Bronchial smooth muscle cell (primary cell): ENCODE data around the gene NDUFC1. TPM values are rescaled to one million over a fixed set of nuclear protein-coding genes. Genes with fewer than 3 reads are reported as not detected.

Source experiments
- total RNA-seq: library from RNA; depleted of rRNA; stranded (reverse); fragments of >200 nt; gene quantifications from 2 replicates; pipeline ENCODE4 v1.2.1, GENCODE V29; 2014

Gene NDUFC1
- total RNA-seq: 41.7 and 52.3 TPM in 2 replicates

DNA sequence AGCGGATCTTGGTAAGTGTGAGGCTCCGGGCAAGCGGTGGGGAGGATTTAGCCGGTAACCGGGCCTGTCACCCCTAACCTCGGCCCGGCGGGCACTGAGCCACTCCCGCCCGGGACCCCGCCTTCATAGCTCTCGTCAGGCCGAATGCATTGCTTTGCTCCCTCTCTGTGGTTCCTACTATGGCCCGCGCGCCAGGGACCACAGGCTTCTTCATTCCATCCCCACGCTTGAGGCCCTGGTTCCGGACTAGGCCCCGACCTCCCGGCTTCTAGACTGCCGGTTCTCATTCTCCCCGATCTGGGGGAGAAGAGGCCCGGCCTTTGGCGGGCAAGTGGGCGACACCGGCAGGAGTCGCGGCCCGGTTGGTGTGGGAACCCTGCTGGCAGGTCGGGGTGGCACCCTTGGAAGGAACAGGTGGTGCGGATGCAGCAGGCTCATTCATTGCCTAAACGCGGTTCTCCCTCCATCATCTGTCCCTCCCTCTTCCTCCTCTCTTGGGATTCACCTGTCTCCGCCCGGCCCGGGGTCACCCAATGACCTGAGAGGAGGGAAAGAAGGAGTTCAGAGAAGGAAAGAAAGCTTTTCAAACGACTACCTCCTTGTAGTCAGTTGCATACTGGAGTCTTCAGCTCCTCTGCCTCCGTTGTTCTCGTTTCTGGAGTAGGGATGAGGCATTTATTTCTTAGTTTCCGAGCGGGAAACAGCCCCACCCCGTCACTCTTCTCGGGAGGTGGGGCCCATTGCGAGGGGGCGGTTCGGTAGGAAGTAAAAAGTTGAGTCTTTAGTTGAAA is at the start of gene NDUFC1:
Gene NDUFC1 (minus strand): TSS at position 657 of the 791 bp plus-strand sequence. CDS start 6,679 bp downstream, outside the sequence.

GRCh38 chr4:139301113-139301820 is 1.0 kb downstream of the NDUFC1 start, which contains the start of gene NAA15:
NAA15 (plus strand) TSS chr4:139301505; CDS start chr4:139301778, 273 bp downstream.

GRCh38 chr4:139279760-139280620 is 22.3 kb downstream of the NDUFC1 start, which contains the start of gene MGARP:
MGARP (minus strand) TSS chr4:139280225; CDS start chr4:139280158, 67 bp downstream.

Other genes with a start within 250 kb of the NDUFC1 start
- 32.6 and 45.4 TPM in 2 replicates for gene ELF2, start 125.3 kb downstream of the NDUFC1 start, total RNA-seq
- 4.0 and 10.1 TPM in 2 replicates for gene MGARP, start 22.3 kb downstream of the NDUFC1 start, total RNA-seq
- gene NAA15, start 972 bp downstream of the NDUFC1 start, total RNA-seq: 12.5 and 18.0 TPM in 2 replicates
- 8.7 and 8.8 TPM in 2 replicates for gene RAB33B, start 151.6 kb upstream of the NDUFC1 start, total RNA-seq